ENCODE data around the gene ZNF593. TPM values are rescaled to one million over a fixed set of nuclear protein-coding genes. Genes with fewer than 3 reads are reported as not detected.
A peak's percentile ranks its signal among the peaks of the same experiment; 100 is the strongest.

Gene ZNF593
- total RNA-seq, 1 experiment from 2014 or later: 62.3 TPM

GRCh38 chr1:26145041-26145959 is 24.4 kb upstream of the ZNF593 start:
- Histone ChIP-seq H3K4me3 (ENCODE audit: low read depth, low read length, poor library complexity, severe bottlenecking) (no peak overlapping the region), H3K36me3 (ENCODE audit: insufficient read depth, low read length, poor library complexity, severe bottlenecking) (no peaks in the 10 kb centered on the region), H3K4me1 (ENCODE audit: insufficient read depth, low read length, poor library complexity, severe bottlenecking) (no peaks in the 10 kb centered on the region), H3K9me3 (ENCODE audit: low read depth, low read length, poor library complexity, severe bottlenecking) (no peaks in the 10 kb centered on the region), H3K27me3 (replicated peaks; ENCODE audit: insufficient read depth, low read depth, low read length, poor library complexity) (no peaks in the 10 kb centered on the region), H3K27ac (ENCODE audit: low read depth, low read length, poor library complexity, severe bottlenecking) (no peak overlapping the region)
- TF ChIP-seq, protein P1, sequence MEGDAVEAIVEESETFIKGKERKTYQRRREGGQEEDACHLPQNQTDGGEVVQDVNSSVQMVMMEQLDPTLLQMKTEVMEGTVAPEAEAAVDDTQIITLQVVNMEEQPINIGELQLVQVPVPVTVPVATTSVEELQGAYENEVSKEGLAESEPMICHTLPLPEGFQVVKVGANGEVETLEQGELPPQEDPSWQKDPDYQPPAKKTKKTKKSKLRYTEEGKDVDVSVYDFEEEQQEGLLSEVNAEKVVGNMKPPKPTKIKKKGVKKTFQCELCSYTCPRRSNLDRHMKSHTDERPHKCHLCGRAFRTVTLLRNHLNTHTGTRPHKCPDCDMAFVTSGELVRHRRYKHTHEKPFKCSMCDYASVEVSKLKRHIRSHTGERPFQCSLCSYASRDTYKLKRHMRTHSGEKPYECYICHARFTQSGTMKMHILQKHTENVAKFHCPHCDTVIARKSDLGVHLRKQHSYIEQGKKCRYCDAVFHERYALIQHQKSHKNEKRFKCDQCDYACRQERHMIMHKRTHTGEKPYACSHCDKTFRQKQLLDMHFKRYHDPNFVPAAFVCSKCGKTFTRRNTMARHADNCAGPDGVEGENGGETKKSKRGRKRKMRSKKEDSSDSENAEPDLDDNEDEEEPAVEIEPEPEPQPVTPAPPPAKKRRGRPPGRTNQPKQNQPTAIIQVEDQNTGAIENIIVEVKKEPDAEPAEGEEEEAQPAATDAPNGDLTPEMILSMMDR (conservative IDR thresholded peaks at IDR 0.05; ENCODE audit: low read depth, low read length): peak; percentile 69
- no peak for TF ChIP-seq EZH2 (IDR thresholded peaks at IDR 0.05; ENCODE audit: borderline replicate concordance, low read depth, low read length, poor library complexity, severe bottlenecking)
- no TSS peak for BruUV-seq (replicated peaks)
- peak; percentile 87 for DNase-seq (ENCODE audit: low spot score)
- intact Hi-C loops (cut with micrococcal nuclease; ENCODE audit: unreplicated experiment): loop anchor here (1.0 to 5.0 kb wide), 3 partner anchors 40 to 248 kb away; no protein-coding TSS in a partner anchor
- POLR2A ChIA-PET (ENCODE audit: low non-redundant PET): no interaction called here
- CTCF ChIA-PET: interaction anchor here (0.5 to 1.6 kb wide), 14 partner anchors 11 to 555 kb away, joined by 3 to 30 read pairs (median 4); partner anchors contain the start of genes CEP85 and ZNF593

DNA sequence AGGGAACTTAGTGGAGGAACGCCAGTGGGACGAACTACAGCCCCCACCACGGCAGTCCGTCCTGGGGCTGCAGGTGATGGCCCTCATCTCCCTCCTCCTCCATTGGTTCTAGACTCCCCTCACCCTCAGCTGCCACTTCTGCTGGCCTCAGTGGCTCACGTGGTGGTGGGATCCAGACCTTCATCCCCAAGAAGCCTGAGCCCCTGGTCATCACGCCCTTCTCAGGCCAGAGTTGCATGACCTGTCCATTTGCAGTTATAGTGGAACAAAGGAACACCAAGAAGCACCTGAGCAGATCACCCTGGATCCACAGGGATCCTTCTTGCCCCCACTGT is 23.8 kb upstream of the ZNF593 start:
- Histone ChIP-seq H3K27ac (ENCODE audit: low read depth, low read length, poor library complexity, severe bottlenecking) (no peak overlapping the region), H3K27me3 (replicated peaks; ENCODE audit: insufficient read depth, low read depth, low read length, poor library complexity) (no peaks in the 10 kb centered on the region), H3K4me1 (ENCODE audit: insufficient read depth, low read length, poor library complexity, severe bottlenecking) (no peaks in the 10 kb centered on the region), H3K4me3 (ENCODE audit: low read depth, low read length, poor library complexity, severe bottlenecking) (no peak overlapping the region), H3K9me3 (ENCODE audit: low read depth, low read length, poor library complexity, severe bottlenecking) (no peaks in the 10 kb centered on the region), H3K36me3 (ENCODE audit: insufficient read depth, low read length, poor library complexity, severe bottlenecking) (no peaks in the 10 kb centered on the region)
- CTCF ChIA-PET: interaction anchor here (0.5 to 1.6 kb wide), 4 partner anchors 23 to 1199 kb away, joined by 4 to 8 read pairs (median 5); no protein-coding TSS in a partner anchor
- POLR2A ChIA-PET (ENCODE audit: low non-redundant PET): no interaction called here
- TF ChIP-seq, protein P1 (conservative IDR thresholded peaks at IDR 0.05; ENCODE audit: low read depth, low read length): no peak
- TF ChIP-seq EZH2 (IDR thresholded peaks at IDR 0.05; ENCODE audit: borderline replicate concordance, low read depth, low read length, poor library complexity, severe bottlenecking): no peak
- intact Hi-C loops (cut with micrococcal nuclease; ENCODE audit: unreplicated experiment): loop anchor here (1.0 to 5.0 kb wide), 3 partner anchors 41 to 249 kb away; no protein-coding TSS in a partner anchor
- no peak for DNase-seq (ENCODE audit: low spot score)
- no TSS peak for BruUV-seq (replicated peaks)

GRCh38 chr1:26148887-26149286 is 20.8 kb upstream of the ZNF593 start:
- Histone ChIP-seq H3K4me3 (ENCODE audit: low read depth, low read length, poor library complexity, severe bottlenecking) (no peak overlapping the region), H3K4me1 (ENCODE audit: insufficient read depth, low read length, poor library complexity, severe bottlenecking) (no peaks in the 10 kb centered on the region), H3K36me3 (ENCODE audit: insufficient read depth, low read length, poor library complexity, severe bottlenecking) (no peaks in the 10 kb centered on the region), H3K27ac (ENCODE audit: low read depth, low read length, poor library complexity, severe bottlenecking) (no peak overlapping the region), H3K9me3 (ENCODE audit: low read depth, low read length, poor library complexity, severe bottlenecking) (no peaks in the 10 kb centered on the region), H3K27me3 (replicated peaks; ENCODE audit: insufficient read depth, low read depth, low read length, poor library complexity) (no peaks in the 10 kb centered on the region)
- CTCF ChIA-PET: no interaction called here
- intact Hi-C loops (cut with micrococcal nuclease; ENCODE audit: unreplicated experiment): loop anchor here (5.0 kb wide), 2 partner anchors 112 to 252 kb away; no protein-coding TSS in a partner anchor
- BruUV-seq (replicated peaks): no TSS peak
- no peak for DNase-seq (ENCODE audit: low spot score)
- POLR2A ChIA-PET (ENCODE audit: low non-redundant PET): no interaction called here
- TF ChIP-seq, protein P1 (conservative IDR thresholded peaks at IDR 0.05; ENCODE audit: low read depth, low read length): no peak
- no peak for TF ChIP-seq EZH2 (IDR thresholded peaks at IDR 0.05; ENCODE audit: borderline replicate concordance, low read depth, low read length, poor library complexity, severe bottlenecking)

Measured in A673 (cell line).